Endothelial cell of umbilical vein (primary cell): ENCODE measurements around the gene GPR22. TPM values are rescaled to one million over a fixed set of nuclear protein-coding genes. Genes with fewer than 3 reads are reported as not detected.

Experiments
- BruUV-seq: library from RNA; stranded (reverse); fragments of 400-500 nt; replicated peaks from 2 replicates; lab custom pipeline; 2021; lab: Mats Ljungman, UMichigan
- CTCF ChIA-PET: fragments of 300-600, 350-600 bp; sonication (Branson Sonifier 250); formaldehyde crosslinking; loops from one replicate; lab custom pipeline; 2021; ENCODE audit warnings: antibody characterized with exemption, inconsistent platforms; lab: Charles Lee
- POLR2A ChIA-PET: fragments of 300-600, 350-600 bp; sonication (Branson Sonifier 250); formaldehyde crosslinking; loops from one replicate; lab custom pipeline; 2021; ENCODE audit warnings: antibody characterized with exemption, inconsistent platforms; lab: Charles Lee
- DNase-seq: peaks from one replicate; pipeline ENCODE4 v3.0.0-alpha.2; 2011; ENCODE audit warnings: low read depth, low spot score
- FAIRE-seq: peaks from 2 replicates; lab custom pipeline; 2011; peaks lifted over from hg19 to GRCh38; lab: Jason Lieb, UNC
- H2AFZ ChIP-seq: 2 replicates; pipeline ENCODE4 v1.6.0; 2012; ENCODE audit warnings: low read depth, low read length, control low read depth, inconsistent platforms
- H3K27ac ChIP-seq: 2 replicates; pipeline ENCODE4 v1.5.1; 2011; ENCODE audit warnings: low read depth, mild to moderate bottlenecking, control low read depth, low read length, moderate library complexity; ENCODE audit not compliant: insufficient read depth
- H3K27me3 ChIP-seq, 2 experiments: 2 replicates each; pipeline versions ENCODE4 v1.6.0 to v1.6.1; 2011; ENCODE audit warnings: low read length in 2 of 2, mixed read lengths in 1 of 2; ENCODE audit not compliant: control insufficient read depth in 2 of 2, insufficient read depth in 2 of 2
- H3K36me3 ChIP-seq, 2 experiments: 2 replicates in 1 of 2; 3 replicates in 1 of 2; pipeline ENCODE4 v1.5.1; 2011; ENCODE audit warnings: low read length in 2 of 2, mild to moderate bottlenecking in 1 of 2, moderate library complexity in 1 of 2; ENCODE audit not compliant: control insufficient read depth in 2 of 2, insufficient read depth in 2 of 2; ENCODE audit errors: extremely low read depth in 1 of 2
- H3K4me1 ChIP-seq: 3 replicates; pipeline ENCODE4 v1.5.1; 2011; ENCODE audit warnings: mild to moderate bottlenecking, low read length; ENCODE audit not compliant: control insufficient read depth, insufficient read depth; ENCODE audit errors: extremely low read depth
- H3K4me2 ChIP-seq: 2 replicates; pipeline ENCODE4 v1.6.1; 2011; ENCODE audit warnings: low read length, control low read depth, mixed read lengths; ENCODE audit not compliant: insufficient read depth
- H3K4me3 ChIP-seq, 3 experiments: fragments of 200-600 bp in 1 of 3; sonication (generic), shearing (Covaris generic) in 1 of 3; replicated peaks in 1 of 3; 2 replicates each; pipeline ENCODE4 v1.5.1; 2011 to 2016; ENCODE audit warnings: control low read depth in 3 of 3, low read length in 3 of 3, mild to moderate bottlenecking in 2 of 3, inconsistent platforms in 1 of 3, low read depth in 1 of 3, moderate library complexity in 1 of 3; ENCODE audit not compliant: insufficient read depth in 1 of 3
- H3K79me2 ChIP-seq: 2 replicates; pipeline ENCODE4 v1.6.0; 2012; ENCODE audit warnings: low read length, inconsistent platforms; ENCODE audit not compliant: control insufficient read depth, insufficient read depth
- H3K9ac ChIP-seq: replicated peaks from 2 replicates; pipeline ENCODE3; 2011; ENCODE audit warnings: low read length, control low read depth; ENCODE audit not compliant: insufficient read depth; ENCODE audit errors: extremely low read depth
- H3K9me1 ChIP-seq: replicated peaks from 3 replicates; pipeline ENCODE4 v1.6.0; 2011; ENCODE audit warnings: mild to moderate bottlenecking, low read length; ENCODE audit not compliant: control insufficient read depth, insufficient read depth; ENCODE audit errors: extremely low read depth
- H3K9me3 ChIP-seq: replicated peaks from 2 replicates; pipeline ENCODE4 v1.5.1; 2012; ENCODE audit warnings: low read length, inconsistent platforms; ENCODE audit not compliant: control insufficient read depth, insufficient read depth
- H4K20me1 ChIP-seq: replicated peaks from 2 replicates; pipeline ENCODE3; 2011; ENCODE audit warnings: mild to moderate bottlenecking, low read length; ENCODE audit not compliant: control insufficient read depth, insufficient read depth; ENCODE audit errors: extremely low read depth
- CTCF ChIP-seq, 2 donors: IDR thresholded peaks; 1 replicate in 1 of 2; 2 replicates in 1 of 2; pipeline ENCODE4 v1.5.1; 2011; ENCODE audit warnings: low read length in 2 of 2, mild to moderate bottlenecking in 2 of 2, moderate library complexity in 2 of 2, control low read depth in 1 of 2, inconsistent platforms in 1 of 2, low read depth in 1 of 2; ENCODE audit not compliant: insufficient read depth in 1 of 2; ENCODE audit errors: extremely low read depth in 1 of 2
- EZH2 ChIP-seq: IDR thresholded peaks from 2 replicates; pipeline ENCODE4 v1.6.1; 2012; ENCODE audit warnings: borderline replicate concordance, low read depth, mild to moderate bottlenecking, moderate library complexity, low read length, inconsistent platforms; ENCODE audit not compliant: severe bottlenecking
- FOS ChIP-seq: IDR thresholded peaks from 2 replicates; pipeline ENCODE4 v1.6.1; 2011; ENCODE audit warnings: mild to moderate bottlenecking, low read length, moderate library complexity, borderline replicate concordance; ENCODE audit not compliant: insufficient read depth
- GATA2 ChIP-seq: IDR thresholded peaks from 2 replicates; pipeline ENCODE4 v1.7.0; 2011; ENCODE audit warnings: low read depth, mild to moderate bottlenecking, moderate library complexity, mixed read lengths, low read length; ENCODE audit not compliant: insufficient read length, insufficient read depth
- JUN ChIP-seq: IDR thresholded peaks from 2 replicates; pipeline ENCODE4 v1.6.1; 2011; ENCODE audit warnings: borderline replicate concordance, low read depth; ENCODE audit not compliant: insufficient read length, insufficient read depth
- MAX ChIP-seq: IDR thresholded peaks from 2 replicates; pipeline ENCODE4 v1.6.1; 2011; ENCODE audit not compliant: insufficient read depth, insufficient read length
- MYC ChIP-seq: IDR thresholded peaks from one replicate; pipeline ENCODE4 v1.6.1; 2011; ENCODE audit warnings: mild to moderate bottlenecking, low read depth, low read length
- POLR2A ChIP-seq: IDR thresholded peaks from 2 replicates; pipeline ENCODE4 v1.6.1; 2012; ENCODE audit warnings: low read depth, mild to moderate bottlenecking, control low read depth, low read length
- POLR2AphosphoS5 ChIP-seq: IDR thresholded peaks from 2 replicates; pipeline ENCODE4 v1.6.1; 2012; ENCODE audit warnings: low read depth, mild to moderate bottlenecking, control low read depth, low read length, moderate library complexity; ENCODE audit not compliant: insufficient read depth
- dilution Hi-C: fragments of 300-500 bp; cut with MboI; formaldehyde crosslinking; loops from one replicate; pipeline ENCODE4 v1.15.0; 2019; ENCODE audit warnings: low sequenced_read_pairs; ENCODE audit not compliant: extremely low pct_ligation_motif_present
- intact Hi-C: fragments of 100-400 bp; cut with micrococcal nuclease; formaldehyde crosslinking; loops from one replicate; pipeline ENCODE4 v1.10.0; 2022
- polyA plus RNA-seq, 4 experiments: library from polyadenylated mRNA; depleted of rRNA in 3 of 4; stranded (reverse) in 3 of 4; unstranded in 1 of 4; fragments of >200 nt; gene quantifications; 2 replicates each; pipeline versions ENCODE4 v1.2.1 to v1.2.3, GENCODE V29; 2011 to 2012; ENCODE audit warnings: missing spikeins in 1 of 4
- total RNA-seq: library from RNA; stranded (reverse); gene quantifications from 2 replicates; pipeline ENCODE4 v1.2.3, GENCODE V29; 2021

GPR22 gene
- total and polyA plus RNA-seq, 2 donors (not counting 3 experiments of a cell fraction or from before 2014, with no cell fraction given): not detected

- no peak overlapping the region for H3K9ac ChIP-seq
- H3K4me3 ChIP-seq: no peak overlapping the region
- dilution Hi-C loops: no loop called here
- H3K9me3 ChIP-seq: no peaks in the 10 kb centered on the region
- no peak overlapping the region for H2AFZ ChIP-seq
- H4K20me1 ChIP-seq: no peaks in the 10 kb centered on the region
- CTCF ChIA-PET: no interaction called here
- DNase-seq (no peak), FAIRE-seq (no peak)
- H3K4me2 ChIP-seq: no peak overlapping the region
- TF ChIP-seq MYC: no peak
- no peak for TF ChIP-seq EZH2
- TF ChIP-seq CTCF (IDR thresholded peaks at IDR 0.05; ENCODE audit: extremely low read depth in 1 of 2, insufficient read depth in 1 of 2, low read depth in 1 of 2, low read length in 2 of 2): no peak
- no peak for TF ChIP-seq FOS
- no peak for TF ChIP-seq MAX
- TF ChIP-seq POLR2A: no peak
- no peak for TF ChIP-seq GATA2
- no peak for TF ChIP-seq JUN
- TF ChIP-seq POLR2AphosphoS5: no peak
- intact Hi-C loops: no loop called here
- POLR2A ChIA-PET: no interaction called here
- H3K27ac ChIP-seq: no peak overlapping the region
- H3K79me2 ChIP-seq: no peaks in the 10 kb centered on the region
- H3K36me3 ChIP-seq: no peaks in the 10 kb centered on the region
- H3K4me1 ChIP-seq: no peaks in the 10 kb centered on the region
- no peaks in the 10 kb centered on the region for H3K27me3 ChIP-seq
- peaks cover 3% of the 10 kb centered on the region for H3K9me1 ChIP-seq
- no TSS peak for BruUV-seq
Observed at GRCh38 chr7:107432261-107432660, 37.6 kb upstream of the GPR22 start.
